Suprapubic skin (tissue), 3 donors: ENCODE results near the gene STX7.

ENCODE experiments used
- CTCF ChIP-seq, 2 donors: fragments of 200-600 bp in 1 of 2; fragments of 450-650 bp in 1 of 2; sonication (generic) in 1 of 2; IDR thresholded peaks; one replicate each; pipeline ENCODE4 v1.5.1; 2016 to 2019; ENCODE audit warnings: antibody characterized with exemption in 2 of 2, mild to moderate bottlenecking in 1 of 2, moderate library complexity in 1 of 2
- POLR2AphosphoS5 ChIP-seq, 3 donors: sonication (generic); formaldehyde crosslinking; IDR thresholded peaks; one replicate each; pipeline ENCODE4 v1.6.1; 2017; ENCODE audit warnings: antibody characterized with exemption in 3 of 3

DNA sequence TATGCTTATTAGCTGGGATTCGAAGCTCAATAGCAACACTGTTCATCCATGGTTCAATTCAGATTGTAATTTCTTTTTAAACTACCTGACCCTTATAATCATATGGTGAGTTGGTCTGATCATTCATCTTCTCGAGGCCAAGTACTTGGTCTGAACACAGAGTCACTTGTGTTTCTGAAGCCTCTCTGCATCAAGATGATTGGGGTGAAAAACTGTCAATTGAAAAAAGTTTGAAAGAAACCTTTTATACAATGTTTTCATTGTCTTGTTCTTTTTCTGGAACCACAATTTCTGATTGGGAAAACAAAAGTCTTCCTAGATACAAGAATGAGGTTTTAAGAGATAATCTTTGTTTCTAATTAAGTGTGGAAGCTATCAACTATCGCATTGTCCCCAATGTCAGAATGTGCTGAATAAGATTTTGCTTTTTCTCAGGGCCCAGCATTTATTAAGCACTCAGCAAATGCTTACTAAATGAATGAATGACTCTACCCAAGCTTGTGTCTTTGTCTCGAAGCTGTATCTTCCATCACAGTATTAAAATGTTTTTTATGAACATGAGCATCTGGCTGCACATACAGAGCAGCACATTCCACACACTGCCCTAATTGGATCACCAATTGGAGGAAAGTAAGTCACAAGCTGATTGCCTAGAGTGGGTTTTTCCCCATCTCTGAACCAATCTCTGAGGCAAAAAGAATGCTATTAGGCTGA lies 66.6 kb downstream of the STX7 start:
- TF ChIP-seq CTCF (IDR thresholded peaks at IDR 0.05) = no peak
- no peak for TF ChIP-seq POLR2AphosphoS5 (IDR thresholded peaks at IDR 0.05)
